NCI-H2171 treated with DMSO at 0.1 percent for 48 hours (cell line): ENCODE data around the gene RBBP4.
"Not testable (repeated sequence)": the region's sequence is repeated elsewhere in the genome, so short reads cannot be mapped to it uniquely, and the experiment has no call there.

Experiments used
- DNase-seq: peaks from one replicate; lab custom pipeline; 2025; lab: John Stamatoyannopoulos, UW

Gene RBBP4

GRCh38 chr1:32650752-32651460, at the start of gene RBBP4:
RBBP4 (plus strand) TSS chr1:32651208; CDS start chr1:32651307, 99 bp downstream.
- peak; percentile 97 for DNase-seq

GRCh38 chr1:32605711-32606424, 45.1 kb upstream of the RBBP4 start:
- no peak for DNase-seq

GRCh38 chr1:32606565-32607371, 44.2 kb upstream of the RBBP4 start:
- DNase-seq: no peak

GRCh38 chr1:32609180-32609579, 41.8 kb upstream of the RBBP4 start:
- no peak for DNase-seq

GRCh38 chr1:32611859-32612188, 39.2 kb upstream of the RBBP4 start:
- DNase-seq: no peak

- peak; percentile 86 for DNase-seq
Measured at GRCh38 chr1:32612189-32612881, 38.7 kb upstream of the RBBP4 start.

- no peak for DNase-seq
Measured at GRCh38 chr1:32613472-32613871, 37.5 kb upstream of the RBBP4 start.

- DNase-seq: no peak
Measured at GRCh38 chr1:32618673-32619221, 32.3 kb upstream of the RBBP4 start.

- no peak for DNase-seq
Measured at GRCh38 chr1:32619701-32620485, 31.1 kb upstream of the RBBP4 start.

- no peak for DNase-seq
Measured at GRCh38 chr1:32622205-32622604, 28.8 kb upstream of the RBBP4 start.

- DNase-seq: no peak
Measured at GRCh38 chr1:32622806-32623681, 28.0 kb upstream of the RBBP4 start.

- DNase-seq: no peak
Measured at GRCh38 chr1:32623775-32624174, 27.2 kb upstream of the RBBP4 start.

- DNase-seq: no peak
Measured at GRCh38 chr1:32626176-32626575, 24.8 kb upstream of the RBBP4 start.

- no peak for DNase-seq
Measured at GRCh38 chr1:32627596-32628162, 23.3 kb upstream of the RBBP4 start.

GRCh38 chr1:32630173-32630572, 20.8 kb upstream of the RBBP4 start:
- DNase-seq: not testable (repeated sequence)

GRCh38 chr1:32632829-32633228, 18.2 kb upstream of the RBBP4 start:
- no peak for DNase-seq

GRCh38 chr1:32635508-32636277, 15.3 kb upstream of the RBBP4 start:
- no peak for DNase-seq

GRCh38 chr1:32636914-32637645, 13.9 kb upstream of the RBBP4 start:
- no peak for DNase-seq
